Epithelial cell of prostate (primary cell): ENCODE results near the gene ASCC3.

ENCODE experiments used
- DNase-seq: peaks from one replicate; pipeline ENCODE4 v3.0.0-alpha.2; 2011; ENCODE audit warnings: low read depth, low spot score
- H3K27ac ChIP-seq: fragments of 450-650 bp; 2 replicates; pipeline ENCODE4 v1.5.1; 2017; ENCODE audit warnings: mild to moderate bottlenecking

The ASCC3 gene

DNA sequence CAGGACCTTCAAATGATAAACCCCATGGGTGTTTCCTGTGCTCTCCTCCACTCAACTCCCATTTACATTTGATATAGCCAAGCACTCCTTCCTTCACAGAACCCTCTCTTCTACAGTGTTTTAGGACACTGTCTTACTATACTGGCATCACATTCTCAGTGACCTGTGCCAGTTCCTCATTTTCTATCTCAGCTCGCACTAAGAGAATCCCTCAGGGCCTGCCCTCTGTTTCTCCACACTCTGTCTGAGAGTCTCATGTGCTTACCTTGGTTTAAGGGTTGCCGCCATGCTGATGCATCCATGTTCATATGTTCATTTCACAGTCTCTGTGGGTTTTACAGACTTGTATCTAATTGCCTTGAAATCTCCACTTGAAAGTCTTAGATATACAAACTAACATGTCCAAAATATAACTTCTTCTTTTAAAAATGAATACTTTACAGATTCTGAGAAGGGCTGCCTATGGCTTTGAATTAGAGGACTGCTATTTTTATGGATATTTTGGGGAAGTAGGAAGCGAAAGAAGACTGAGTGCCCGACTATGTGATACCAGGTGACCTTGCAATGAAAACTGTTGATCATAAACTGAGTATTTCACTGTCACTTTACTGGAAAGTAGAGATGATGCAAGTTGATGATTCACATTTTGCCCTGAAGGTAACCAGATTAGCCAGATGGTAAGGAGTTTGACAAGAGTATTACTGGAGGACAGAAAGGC lies 263.3 kb downstream of the ASCC3 start:
- H3K27ac ChIP-seq: peak overlapping the region; percentile 84
- DNase-seq: peak; percentile 41

DNA sequence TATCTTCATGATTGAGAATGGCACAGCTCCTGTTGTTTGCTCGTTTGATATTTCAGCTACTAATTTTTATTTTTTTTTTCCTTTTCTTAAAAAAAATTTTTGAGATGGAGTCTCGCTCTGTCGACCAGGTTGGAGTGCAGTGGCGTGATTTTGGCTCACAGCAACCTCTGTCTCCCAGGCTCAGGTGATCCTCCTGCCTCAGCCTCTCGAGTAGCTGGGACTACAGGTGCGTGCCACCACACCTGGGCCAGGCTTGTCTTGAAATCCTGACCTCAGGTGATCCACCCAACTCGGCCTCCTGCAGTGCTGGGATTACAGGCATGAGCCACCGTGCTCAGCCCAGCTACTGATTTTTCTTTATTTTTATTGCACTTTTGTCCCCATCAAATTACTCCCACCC lies 266.2 kb downstream of the ASCC3 start:
- H3K27ac ChIP-seq: no peak overlapping the region
- DNase-seq: no peak

DNA sequence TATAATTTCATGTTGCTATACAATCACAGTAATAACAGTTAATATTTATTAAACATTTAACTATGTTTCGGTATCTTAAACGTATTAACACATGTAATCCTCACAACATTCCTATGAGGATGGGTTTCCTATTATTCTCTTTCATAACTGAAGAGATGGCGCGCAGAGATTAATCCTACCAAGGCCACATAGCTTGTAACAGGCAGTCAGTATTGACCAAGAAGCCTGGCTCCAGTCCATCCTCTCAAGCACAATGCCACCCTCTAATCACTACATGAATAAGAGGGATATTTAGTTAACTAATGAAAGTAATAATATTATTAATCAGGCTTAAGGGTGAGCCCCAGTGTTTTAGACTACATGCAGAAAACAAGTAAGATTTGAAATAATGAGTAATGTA lies 266.7 kb downstream of the ASCC3 start:
- no peak for DNase-seq
- H3K27ac ChIP-seq: no peak overlapping the region

DNA sequence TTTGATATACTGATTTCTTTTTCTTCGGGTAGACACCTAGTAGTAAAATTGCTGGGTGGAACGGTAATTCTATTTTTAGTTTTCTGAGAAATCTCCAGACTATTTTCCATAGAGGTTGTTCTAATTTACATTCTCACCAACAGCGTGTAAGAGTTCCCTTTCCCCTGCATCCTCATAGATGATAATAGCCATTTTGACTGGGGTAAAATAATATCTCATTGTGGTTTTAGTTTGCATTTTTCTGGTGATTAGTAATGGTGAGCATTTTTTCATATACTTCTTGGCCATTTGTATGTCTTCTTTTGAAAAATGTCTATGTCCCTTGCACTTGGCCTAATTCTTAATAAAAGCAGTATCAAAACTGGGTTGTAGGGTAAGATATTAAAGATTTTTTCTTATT lies 267.5 kb downstream of the ASCC3 start:
- no peak for DNase-seq
- no peak overlapping the region for H3K27ac ChIP-seq

GRCh38 chr6:100612094-100612493 lies 269.0 kb downstream of the ASCC3 start:
- DNase-seq: no peak
- H3K27ac ChIP-seq: no peak overlapping the region

- no peak for DNase-seq
- H3K27ac ChIP-seq: no peak overlapping the region
These were observed 281.9 kb downstream of the ASCC3 start for GRCh38 chr6:100599088-100599770.

- no peak for DNase-seq
- no peak overlapping the region for H3K27ac ChIP-seq
These were observed 285.7 kb downstream of the ASCC3 start for GRCh38 chr6:100595456-100595855.

DNA sequence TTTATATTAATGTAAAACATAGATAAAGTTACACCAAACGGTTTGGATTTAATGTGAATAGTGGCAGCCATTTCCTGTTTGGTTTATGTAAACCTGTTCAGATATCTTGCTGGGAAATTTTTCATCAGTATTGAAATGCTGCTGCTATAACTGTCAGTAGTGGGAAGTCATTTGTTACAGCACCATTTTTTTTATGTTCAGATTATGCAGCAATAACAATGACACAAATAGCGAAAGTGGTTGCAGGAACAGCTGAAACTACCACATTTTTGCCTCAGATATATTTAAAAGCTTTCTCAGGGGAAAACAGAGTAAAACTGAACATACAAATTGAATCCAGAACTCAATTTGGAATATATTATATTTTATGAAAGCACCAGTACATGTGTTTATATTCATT lies 287.6 kb downstream of the ASCC3 start:
- DNase-seq: no peak
- no peak overlapping the region for H3K27ac ChIP-seq

GRCh38 chr6:100592929-100593328 lies 288.2 kb downstream of the ASCC3 start:
- H3K27ac ChIP-seq: no peak overlapping the region
- no peak for DNase-seq

DNA sequence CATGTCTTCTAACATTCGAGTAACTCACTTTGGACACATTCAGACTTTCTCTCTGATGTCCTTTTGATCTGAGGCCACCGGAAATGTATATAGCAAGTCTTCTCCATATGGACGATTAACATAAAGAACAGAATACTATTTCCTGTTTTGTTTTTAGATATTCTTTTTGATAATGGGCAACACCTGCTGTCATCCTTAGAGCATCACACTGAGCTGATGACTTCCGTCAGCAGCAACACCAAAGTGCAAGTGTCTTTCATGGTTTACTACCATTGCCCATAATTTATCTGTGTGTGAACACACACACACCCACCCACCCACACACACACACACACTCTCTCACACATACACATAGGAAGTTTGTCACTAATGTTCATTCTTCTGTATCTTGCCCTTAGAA lies 303.7 kb downstream of the ASCC3 start:
- no peak overlapping the region for H3K27ac ChIP-seq
- DNase-seq: no peak

DNA sequence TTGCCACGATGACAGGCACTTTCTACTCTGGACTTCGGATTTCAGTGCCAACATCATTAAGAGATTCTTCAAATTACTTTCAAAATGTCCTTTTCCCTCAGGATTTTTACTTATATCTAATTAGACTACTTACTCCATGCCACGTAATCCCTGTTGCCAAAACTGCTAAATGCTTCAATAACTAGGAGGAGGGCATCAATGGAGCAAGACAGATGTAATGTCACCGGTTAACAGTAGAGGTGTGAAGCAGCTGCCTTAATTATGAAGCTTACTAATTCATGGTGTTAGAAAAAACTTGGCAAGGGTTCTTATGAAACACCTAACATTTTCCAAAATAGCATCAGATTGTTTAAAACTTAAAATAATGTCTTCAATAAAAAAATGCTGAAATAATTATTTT lies 305.2 kb downstream of the ASCC3 start:
- no peak overlapping the region for H3K27ac ChIP-seq
- DNase-seq: no peak

- DNase-seq: no peak
- no peak overlapping the region for H3K27ac ChIP-seq
These were observed 306.3 kb downstream of the ASCC3 start for GRCh38 chr6:100574836-100575235.

GRCh38 chr6:100573166-100573565 lies 308.0 kb downstream of the ASCC3 start:
- no peak for DNase-seq
- H3K27ac ChIP-seq: no peak overlapping the region

DNA sequence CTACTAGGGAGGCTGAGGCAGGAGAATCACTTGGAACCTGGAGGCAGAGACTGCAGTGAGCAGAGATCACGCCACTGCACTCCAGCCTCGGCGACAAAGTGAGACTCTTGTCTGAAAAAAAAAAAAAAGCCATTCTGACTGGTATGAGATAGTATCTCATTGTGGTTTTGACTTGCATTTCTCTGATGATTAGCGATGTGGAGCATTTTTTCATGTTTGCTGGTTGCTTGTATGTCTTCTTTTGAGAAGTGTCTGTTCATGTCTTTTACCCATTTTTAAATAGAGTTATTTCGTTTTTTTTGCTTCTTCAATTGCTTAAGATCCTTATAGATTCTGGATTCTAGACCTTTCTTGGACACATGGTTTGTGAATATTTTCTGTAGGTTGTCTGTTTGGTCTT lies 312.9 kb downstream of the ASCC3 start:
- no peak overlapping the region for H3K27ac ChIP-seq
- DNase-seq: no peak

DNA sequence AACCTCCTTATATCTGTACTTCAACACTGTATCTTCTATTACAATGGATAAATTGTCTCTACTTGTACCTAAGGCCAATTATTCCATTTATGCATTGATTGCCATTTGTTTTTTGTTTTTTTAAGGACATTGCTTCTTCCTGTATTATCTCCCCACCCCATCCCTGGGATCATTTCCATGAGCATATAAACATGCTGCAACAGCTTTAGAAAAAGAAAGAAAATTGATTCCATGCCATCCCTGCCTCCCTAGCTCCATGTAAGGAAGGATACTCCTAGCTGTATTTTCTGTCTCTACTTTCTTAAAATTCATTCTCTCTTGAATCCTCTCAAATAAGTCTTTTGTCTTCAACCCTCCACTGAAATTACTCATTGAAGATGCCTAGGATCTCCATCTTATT lies 314.6 kb downstream of the ASCC3 start:
- no peak overlapping the region for H3K27ac ChIP-seq
- no peak for DNase-seq

- no peak overlapping the region for H3K27ac ChIP-seq
- no peak for DNase-seq
These were observed 315.6 kb downstream of the ASCC3 start for GRCh38 chr6:100565439-100566104.

DNA sequence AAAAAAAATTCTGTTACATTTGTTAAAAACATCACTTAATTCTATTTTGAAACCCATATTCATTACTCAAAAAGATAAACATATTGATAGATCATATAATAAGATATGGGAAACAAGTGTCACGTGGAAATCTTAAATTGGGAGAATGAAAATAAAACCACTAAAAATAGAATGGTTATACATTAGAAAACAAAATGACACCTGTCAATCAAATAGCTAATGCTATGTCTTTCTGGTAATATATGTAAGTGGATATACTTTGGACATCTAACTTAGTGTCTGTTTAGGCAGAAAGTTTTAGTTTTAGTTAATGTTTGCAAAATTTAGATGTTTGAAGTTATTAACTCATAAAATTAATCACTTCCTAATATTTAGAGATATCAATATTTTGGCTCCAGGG lies 321.3 kb downstream of the ASCC3 start:
- DNase-seq: no peak
- H3K27ac ChIP-seq: no peak overlapping the region

GRCh38 chr6:100554228-100554627 lies 326.9 kb downstream of the ASCC3 start:
- no peak overlapping the region for H3K27ac ChIP-seq
- no peak for DNase-seq

- DNase-seq: no peak
- no peak overlapping the region for H3K27ac ChIP-seq
These were observed 327.9 kb downstream of the ASCC3 start for GRCh38 chr6:100553243-100553642.

GRCh38 chr6:100549406-100550167 lies 331.5 kb downstream of the ASCC3 start:
- peak; percentile 2 for DNase-seq
- no peak overlapping the region for H3K27ac ChIP-seq

GRCh38 chr6:100538086-100538485 lies 343.0 kb downstream of the ASCC3 start:
- no peak for DNase-seq

More at GRCh38 chr6:100538086-100538485, 343.0 kb downstream of the ASCC3 start:
- H3K27ac ChIP-seq: no peak overlapping the region
